ENCODE measurements around the gene APOM. TPM values are rescaled to one million over a fixed set of nuclear protein-coding genes. Genes with fewer than 3 reads are reported as not detected.

APOM gene
- total RNA-seq, 1 experiment from 2014 or later: 3.5 TPM

- no peak overlapping the region for H3K4me3 Mint-ChIP-seq
- H3K9me3 Mint-ChIP-seq: no peaks in the 10 kb centered on the region
- DNase-seq (ENCODE audit: low spot score) (no peak), ATAC-seq (no peak)
- CTCF ChIA-PET: interaction anchor here (0.9 to 2.2 kb wide), 4 partner anchors 22 to 79 kb away, joined by 3 to 13 read pairs (median 4); no protein-coding TSS in a partner anchor
- POLR2A ChIA-PET: no interaction called here
- no peak overlapping the region for H3K27ac Mint-ChIP-seq
- no peak for TF ChIP-seq MXD4 (CRISPR knock-in tag; IDR thresholded peaks at IDR 0.05; ENCODE audit: borderline replicate concordance)
- TF ChIP-seq NR2C2 (CRISPR knock-in tag; IDR thresholded peaks at IDR 0.05): no peak
- no peak for TF ChIP-seq ZNF232 (CRISPR knock-in tag; IDR thresholded peaks at IDR 0.05)
- TF ChIP-seq HMGXB4 (CRISPR knock-in tag; IDR thresholded peaks at IDR 0.05): no peak
- H3K36me3 Mint-ChIP-seq: peaks cover 20% of the 10 kb centered on the region
- no peaks in the 10 kb centered on the region for H3K27me3 Mint-ChIP-seq (ENCODE audit: low read depth)
- no peaks in the 10 kb centered on the region for H3K4me1 Mint-ChIP-seq
Measured at GRCh38 chr6:31691078-31691463, 35.4 kb downstream of the APOM start.

DNA sequence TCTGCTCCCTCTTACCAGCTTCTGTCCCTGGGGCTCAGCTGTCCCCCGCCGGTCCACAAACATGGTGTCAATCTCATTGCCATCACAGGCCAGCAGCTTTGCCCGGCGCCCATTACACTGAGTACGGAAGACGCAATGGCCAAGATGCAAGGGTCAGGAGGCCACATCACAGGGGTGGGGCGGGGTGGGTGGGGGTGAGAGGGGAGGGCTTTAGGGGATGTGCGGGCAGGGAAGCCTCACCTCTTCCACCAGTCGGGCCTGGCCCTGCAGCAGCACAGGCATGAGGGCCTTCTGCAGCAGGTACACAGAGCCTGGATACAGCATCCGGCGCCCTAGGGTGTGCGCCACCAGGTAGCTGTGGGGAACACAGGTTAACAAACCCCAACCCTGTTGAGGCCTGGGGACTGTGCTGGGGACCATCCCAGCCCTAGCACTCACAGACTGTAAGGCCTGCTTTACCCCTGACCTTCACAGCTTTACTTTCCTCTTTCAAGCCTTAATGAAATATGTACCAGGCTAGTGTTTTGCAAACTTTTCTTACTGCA lies 35.9 kb downstream of the APOM start:
- Mint-ChIP-seq H3K9me3 (no peaks in the 10 kb centered on the region), H3K27ac (no peak overlapping the region), H3K27me3 (ENCODE audit: low read depth) (no peaks in the 10 kb centered on the region), H3K36me3 (peaks cover 26% of the 10 kb centered on the region), H3K4me3 (no peak overlapping the region), H3K4me1 (no peaks in the 10 kb centered on the region)
- TF ChIP-seq ZNF671 (CRISPR knock-in tag; IDR thresholded peaks at IDR 0.05) (no peak), E2F1 (CRISPR knock-in tag; IDR thresholded peaks at IDR 0.05) (no peak), FOXK1 (CRISPR knock-in tag; IDR thresholded peaks at IDR 0.05) (no peak), ZNF423 (CRISPR knock-in tag; IDR thresholded peaks at IDR 0.05) (no peak), SOX15 (CRISPR knock-in tag; IDR thresholded peaks at IDR 0.05) (no peak), NR2C2 (CRISPR knock-in tag; IDR thresholded peaks at IDR 0.05) (no peak), ZNF121 (CRISPR knock-in tag; IDR thresholded peaks at IDR 0.05) (no peak), CREM (CRISPR knock-in tag; IDR thresholded peaks at IDR 0.05) (no peak), ZNF512 (CRISPR knock-in tag; IDR thresholded peaks at IDR 0.05; ENCODE audit: borderline replicate concordance) (no peak), JUN (CRISPR knock-in tag; IDR thresholded peaks at IDR 0.05) (no peak), ETV6 (CRISPR knock-in tag; IDR thresholded peaks at IDR 0.05) (no peak)
- TF ChIP-seq, protein P1, sequence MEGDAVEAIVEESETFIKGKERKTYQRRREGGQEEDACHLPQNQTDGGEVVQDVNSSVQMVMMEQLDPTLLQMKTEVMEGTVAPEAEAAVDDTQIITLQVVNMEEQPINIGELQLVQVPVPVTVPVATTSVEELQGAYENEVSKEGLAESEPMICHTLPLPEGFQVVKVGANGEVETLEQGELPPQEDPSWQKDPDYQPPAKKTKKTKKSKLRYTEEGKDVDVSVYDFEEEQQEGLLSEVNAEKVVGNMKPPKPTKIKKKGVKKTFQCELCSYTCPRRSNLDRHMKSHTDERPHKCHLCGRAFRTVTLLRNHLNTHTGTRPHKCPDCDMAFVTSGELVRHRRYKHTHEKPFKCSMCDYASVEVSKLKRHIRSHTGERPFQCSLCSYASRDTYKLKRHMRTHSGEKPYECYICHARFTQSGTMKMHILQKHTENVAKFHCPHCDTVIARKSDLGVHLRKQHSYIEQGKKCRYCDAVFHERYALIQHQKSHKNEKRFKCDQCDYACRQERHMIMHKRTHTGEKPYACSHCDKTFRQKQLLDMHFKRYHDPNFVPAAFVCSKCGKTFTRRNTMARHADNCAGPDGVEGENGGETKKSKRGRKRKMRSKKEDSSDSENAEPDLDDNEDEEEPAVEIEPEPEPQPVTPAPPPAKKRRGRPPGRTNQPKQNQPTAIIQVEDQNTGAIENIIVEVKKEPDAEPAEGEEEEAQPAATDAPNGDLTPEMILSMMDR (IDR thresholded peaks at IDR 0.05): no peak
- TF ChIP-seq, protein P2, sequence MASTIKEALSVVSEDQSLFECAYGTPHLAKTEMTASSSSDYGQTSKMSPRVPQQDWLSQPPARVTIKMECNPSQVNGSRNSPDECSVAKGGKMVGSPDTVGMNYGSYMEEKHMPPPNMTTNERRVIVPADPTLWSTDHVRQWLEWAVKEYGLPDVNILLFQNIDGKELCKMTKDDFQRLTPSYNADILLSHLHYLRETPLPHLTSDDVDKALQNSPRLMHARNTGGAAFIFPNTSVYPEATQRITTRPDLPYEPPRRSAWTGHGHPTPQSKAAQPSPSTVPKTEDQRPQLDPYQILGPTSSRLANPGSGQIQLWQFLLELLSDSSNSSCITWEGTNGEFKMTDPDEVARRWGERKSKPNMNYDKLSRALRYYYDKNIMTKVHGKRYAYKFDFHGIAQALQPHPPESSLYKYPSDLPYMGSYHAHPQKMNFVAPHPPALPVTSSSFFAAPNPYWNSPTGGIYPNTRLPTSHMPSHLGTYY (CRISPR knock-in tag; IDR thresholded peaks at IDR 0.05): no peak
- ATAC-seq: no peak
- POLR2A ChIA-PET: no interaction called here
- DNase-seq (ENCODE audit: low spot score): no peak
- CTCF ChIA-PET: interaction anchor here (1.1 kb wide), 1 partner anchor 22 kb away, joined by 3 read pairs; no protein-coding TSS in a partner anchor
